Stimulated activated CD8-positive, alpha-beta memory T cell treated with anti-CD3 and anti-CD28 coated beads, Interleukin-7, amount 100 ng/mL, for 48 hours (primary cell): ENCODE results near the gene FZD2.

Experiments
- DNase-seq, 2 donors: peaks; one replicate each; pipeline ENCODE4 v3.0.0-alpha.2; 2020; ENCODE audit warnings: low read depth in 1 of 2; ENCODE audit errors: extremely low read depth in 1 of 2

Gene FZD2

GRCh38 chr17:44606658-44607057 lies 49.4 kb downstream of the FZD2 start:
- DNase-seq = no peak

- no peak for DNase-seq
Observed at GRCh38 chr17:44607836-44608690, 50.8 kb downstream of the FZD2 start.

- no peak for DNase-seq
Observed at GRCh38 chr17:44608727-44609435, 51.6 kb downstream of the FZD2 start.

- no peak for DNase-seq
Observed at GRCh38 chr17:44610331-44610730, 53.0 kb downstream of the FZD2 start.
